ENCODE data around the gene MYL11.

Gene MYL11

GRCh38 chr16:30369091-30369937 lies 5.3 kb upstream of the MYL11 start:
- in situ Hi-C loops (cut with HindIII; ENCODE audit: low pct_unique_long_range_greater_than_20kb, low sequenced_read_pairs), result no loop called here
- no peak for TF ChIP-seq JUND (IDR thresholded peaks at IDR 0.05; ENCODE audit: low read depth)
- no peak for DNase-seq (ENCODE audit: low read depth in 1 of 2, low spot score in 1 of 2)

DNA sequence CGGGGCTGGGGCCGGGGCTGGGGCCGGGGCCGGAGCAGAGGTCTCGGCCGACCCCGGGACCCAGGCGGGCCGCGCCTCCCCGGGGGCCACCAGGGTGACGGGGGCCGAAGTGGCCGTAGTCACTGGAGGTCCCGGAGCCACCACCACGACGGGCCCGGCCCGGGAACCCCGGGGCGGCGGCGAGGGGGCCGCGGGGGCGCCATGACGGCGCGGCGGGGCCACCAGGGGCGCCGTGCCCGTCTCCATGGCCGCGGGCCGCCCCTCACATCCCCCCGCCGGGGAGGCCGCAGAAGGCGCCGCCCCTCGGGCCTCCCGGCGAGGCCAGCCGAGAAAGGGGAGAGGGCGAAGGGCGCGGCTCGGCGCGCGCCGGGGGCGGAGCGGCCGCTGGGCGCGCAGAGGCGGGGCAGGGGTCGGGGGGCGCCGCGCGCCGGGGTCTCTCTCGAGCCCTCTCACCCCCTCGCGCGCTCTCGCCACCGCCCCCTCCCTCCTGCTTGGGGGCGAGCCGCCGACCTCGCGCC lies 4.6 kb upstream of the MYL11 start:
- in situ Hi-C loops (cut with HindIII; ENCODE audit: low pct_unique_long_range_greater_than_20kb, low sequenced_read_pairs), result no loop called here
- no peak for TF ChIP-seq JUND (IDR thresholded peaks at IDR 0.05; ENCODE audit: low read depth)
- DNase-seq (ENCODE audit: low read depth in 1 of 2, low spot score in 1 of 2), result no peak

DNA sequence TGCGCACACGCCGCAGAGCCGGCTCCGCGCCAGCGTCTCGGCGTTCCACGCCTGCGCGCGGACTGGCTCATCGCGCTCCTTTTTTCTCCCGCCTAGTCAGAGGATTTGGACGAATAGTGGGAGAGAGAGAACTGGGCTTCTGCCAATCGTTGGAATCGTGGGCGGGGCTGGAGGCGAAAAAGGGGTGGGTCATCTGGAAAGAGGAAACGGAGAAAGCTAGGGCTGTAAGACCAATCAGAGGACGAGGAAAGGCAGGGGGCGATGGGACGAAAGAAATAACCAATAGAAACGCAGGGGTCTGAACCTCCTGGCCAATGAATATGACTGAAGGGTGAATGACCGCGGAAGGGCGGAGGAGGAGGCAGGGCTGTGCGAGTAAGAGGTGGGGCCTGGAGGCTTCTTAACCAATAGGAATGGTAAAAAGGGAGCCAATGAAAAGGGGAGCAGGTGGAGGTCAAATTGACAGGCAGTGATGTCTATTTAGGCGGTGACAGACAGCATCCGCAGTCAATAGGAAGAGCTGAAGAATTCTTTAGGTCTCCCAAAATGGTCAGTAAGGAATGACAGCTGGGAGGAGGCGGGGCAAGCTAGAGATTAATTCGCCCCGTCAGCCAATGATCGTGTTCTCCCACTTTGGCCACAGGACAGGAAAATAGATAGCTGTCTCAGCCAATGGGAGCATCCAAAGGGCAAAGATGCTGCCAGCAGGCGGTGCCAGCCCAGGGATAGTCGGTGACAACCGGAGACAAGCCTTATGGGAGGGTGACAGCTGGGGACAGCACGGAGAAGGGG lies 4.0 kb upstream of the MYL11 start, which contains the start of gene TBC1D10B:
TSS of gene TBC1D10B (minus strand) at position 39 of the 792 bp plus-strand sequence. CDS start 311 bp downstream, outside the sequence.
- in situ Hi-C loops (cut with HindIII; ENCODE audit: low pct_unique_long_range_greater_than_20kb, low sequenced_read_pairs), result no loop called here
- no peak for TF ChIP-seq JUND (IDR thresholded peaks at IDR 0.05; ENCODE audit: low read depth)
- DNase-seq (ENCODE audit: low read depth in 1 of 2, low spot score in 1 of 2), result peak; percentile 97 to 100

DNA sequence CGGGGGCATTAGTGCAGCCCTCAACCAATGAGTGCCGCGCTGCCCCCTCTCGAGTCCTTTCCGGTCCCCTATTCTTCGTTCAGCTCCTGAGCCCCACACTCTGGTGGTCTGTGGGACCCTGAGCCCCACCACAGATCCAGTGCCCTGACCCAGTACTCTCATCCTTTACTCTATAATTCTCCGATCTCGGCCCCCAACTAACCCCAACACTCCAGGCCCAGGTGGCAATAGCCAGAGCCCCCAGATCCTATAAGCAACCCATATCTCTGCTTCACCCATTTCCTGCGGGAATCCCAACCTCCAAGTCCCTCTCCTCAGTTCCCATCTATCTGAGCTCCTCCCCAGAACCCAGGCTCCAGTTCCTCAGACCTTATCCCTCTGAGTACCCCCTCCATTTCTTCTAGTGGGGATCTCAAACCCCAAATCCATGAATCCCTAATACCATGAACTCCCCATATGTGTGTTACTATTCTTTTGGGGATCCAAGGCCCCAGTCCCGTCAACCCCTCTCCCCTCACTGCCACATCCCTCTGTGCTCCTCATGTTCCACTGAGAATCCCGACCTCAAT lies 3.3 kb upstream of the MYL11 start:
- DNase-seq (ENCODE audit: low read depth in 1 of 2, low spot score in 1 of 2), result no peak
- in situ Hi-C loops (cut with HindIII; ENCODE audit: low pct_unique_long_range_greater_than_20kb, low sequenced_read_pairs), result no loop called here
- no peak for TF ChIP-seq JUND (IDR thresholded peaks at IDR 0.05; ENCODE audit: low read depth)

DNA sequence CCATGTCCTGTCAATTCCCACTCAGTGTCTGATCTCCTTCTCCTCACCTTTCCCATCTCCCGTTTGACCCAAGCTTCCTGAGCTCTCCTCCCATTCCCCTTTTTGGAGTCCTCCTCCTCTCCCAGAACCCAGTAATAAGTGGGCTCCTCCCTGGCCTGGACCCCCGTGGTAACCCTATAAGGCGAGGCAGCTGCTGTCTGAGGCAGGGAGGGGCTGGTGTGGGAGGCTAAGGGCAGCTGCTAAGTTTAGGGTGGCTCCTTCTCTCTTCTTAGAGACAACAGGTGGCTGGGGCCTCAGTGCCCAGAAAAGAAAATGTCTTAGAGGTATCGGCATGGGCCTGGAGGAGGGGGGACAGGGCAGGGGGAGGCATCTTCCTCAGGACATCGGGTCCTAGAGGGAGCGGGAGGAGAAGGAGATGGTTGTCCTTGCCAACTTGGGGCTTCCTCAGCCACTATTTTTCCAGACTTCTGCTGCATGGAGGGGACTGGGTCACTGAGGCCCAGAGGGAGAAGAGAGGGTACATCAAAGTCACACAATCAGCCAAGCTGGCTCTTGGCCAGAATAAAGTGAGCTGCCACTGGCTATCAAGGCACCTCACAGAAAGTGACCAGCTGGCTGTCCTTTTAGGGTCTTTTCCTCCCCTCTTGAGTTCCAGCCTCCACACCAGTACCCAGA lies 2.4 kb upstream of the MYL11 start:
- in situ Hi-C loops (cut with HindIII; ENCODE audit: low pct_unique_long_range_greater_than_20kb, low sequenced_read_pairs), result no loop called here
- no peak for TF ChIP-seq JUND (IDR thresholded peaks at IDR 0.05; ENCODE audit: low read depth)
- no peak for DNase-seq (ENCODE audit: low read depth in 1 of 2, low spot score in 1 of 2)

DNA sequence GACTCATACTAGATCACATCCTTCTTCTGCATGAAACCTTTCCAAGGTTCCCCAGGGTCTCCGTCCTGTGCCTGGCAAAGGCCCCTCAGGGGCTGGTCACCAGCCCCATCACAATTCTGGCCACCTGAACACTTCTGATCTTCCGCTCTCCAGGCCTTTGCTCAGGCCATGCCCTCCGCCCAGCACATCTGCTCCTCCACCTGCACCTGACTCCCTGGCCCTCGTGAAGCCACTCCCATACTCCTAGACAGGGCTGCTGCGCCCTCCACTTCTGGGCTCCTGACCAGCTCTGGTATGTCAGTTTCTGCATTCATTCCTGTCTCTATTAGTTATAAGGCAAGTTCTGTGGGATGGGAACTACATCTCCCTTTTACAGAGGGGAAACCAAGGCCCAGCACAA lies 1.9 kb upstream of the MYL11 start:
- in situ Hi-C loops (cut with HindIII; ENCODE audit: low pct_unique_long_range_greater_than_20kb, low sequenced_read_pairs), result no loop called here
- TF ChIP-seq JUND (IDR thresholded peaks at IDR 0.05; ENCODE audit: low read depth), result no peak
- DNase-seq (ENCODE audit: low read depth in 1 of 2, low spot score in 1 of 2), result no peak

- in situ Hi-C loops (cut with HindIII; ENCODE audit: low pct_unique_long_range_greater_than_20kb, low sequenced_read_pairs), result no loop called here
- no peak for DNase-seq (ENCODE audit: low read depth in 1 of 2, low spot score in 1 of 2)
- TF ChIP-seq JUND (IDR thresholded peaks at IDR 0.05; ENCODE audit: low read depth), result no peak
Measured at GRCh38 chr16:30375864-30376263, 1.3 kb downstream of the MYL11 start.

- in situ Hi-C loops (cut with HindIII; ENCODE audit: low pct_unique_long_range_greater_than_20kb, low sequenced_read_pairs), result no loop called here
Measured at GRCh38 chr16:30376461-30376902, 1.9 kb downstream of the MYL11 start.

DNA sequence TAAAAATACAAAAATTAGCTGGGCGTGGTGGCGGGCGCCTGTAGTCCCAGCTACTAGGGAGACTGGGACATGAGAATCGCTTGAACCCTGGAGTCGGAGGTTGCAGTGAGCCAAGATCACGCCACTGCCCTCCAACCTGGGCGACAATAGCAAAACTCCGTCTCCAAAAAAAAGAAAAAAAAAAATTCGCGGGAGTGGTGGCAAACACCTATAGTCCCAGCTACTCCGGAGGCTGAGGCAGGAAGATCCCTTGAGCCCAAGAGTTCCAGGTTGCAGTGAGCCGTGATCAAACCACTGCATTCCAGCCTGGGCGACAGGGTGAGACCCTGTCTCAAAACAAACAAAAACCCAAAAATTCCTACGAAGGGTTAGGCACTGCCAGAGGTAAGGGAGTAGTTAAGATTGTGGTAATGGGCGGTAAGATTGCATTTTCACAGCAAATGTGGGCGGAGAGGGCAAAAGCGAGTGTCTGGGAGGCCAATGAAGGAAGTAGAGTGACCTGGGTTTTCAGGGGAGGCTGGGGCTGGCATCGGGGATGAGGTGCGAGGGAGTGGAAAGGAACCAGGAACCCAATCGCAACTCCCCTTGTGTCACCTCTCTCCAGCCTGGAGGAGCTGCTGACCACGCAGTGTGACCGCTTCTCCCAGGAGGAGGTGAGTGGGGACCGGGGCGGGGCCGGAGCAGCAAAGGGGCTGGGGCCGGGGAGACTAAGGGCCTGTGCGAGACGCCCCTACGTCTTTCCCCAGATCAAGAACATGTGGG lies 2.6 kb downstream of the MYL11 start:
- DNase-seq (ENCODE audit: low read depth in 1 of 2, low spot score in 1 of 2), result no peak
- TF ChIP-seq JUND (IDR thresholded peaks at IDR 0.05; ENCODE audit: low read depth), result no peak
- in situ Hi-C loops (cut with HindIII; ENCODE audit: low pct_unique_long_range_greater_than_20kb, low sequenced_read_pairs), result no loop called here

More at GRCh38 chr16:30376461-30376902, 1.9 kb downstream of the MYL11 start:
- no peak for TF ChIP-seq JUND (IDR thresholded peaks at IDR 0.05; ENCODE audit: low read depth)
- DNase-seq (ENCODE audit: low read depth in 1 of 2, low spot score in 1 of 2), result no peak

GRCh38 chr16:30377812-30378235 lies 3.2 kb downstream of the MYL11 start:
- DNase-seq (ENCODE audit: low read depth in 1 of 2, low spot score in 1 of 2), result peak; percentile 80 to 91
- in situ Hi-C loops (cut with HindIII; ENCODE audit: low pct_unique_long_range_greater_than_20kb, low sequenced_read_pairs), result no loop called here
- no peak for TF ChIP-seq JUND (IDR thresholded peaks at IDR 0.05; ENCODE audit: low read depth)

Measured in T47D (cell line).